ENCODE results near the gene MOB3B. TPM values are rescaled to one million over a fixed set of nuclear protein-coding genes. Genes with fewer than 3 reads are reported as not detected.
"Not testable (repeated sequence)": the region's sequence is repeated elsewhere in the genome, so short reads cannot be mapped to it uniquely, and the experiment has no call there.

The MOB3B gene
- total and polyA plus RNA-seq, 7 experiments from 2014 or later = 0.07 to 1.8 (median 0.72) TPM; not detected in 1

GRCh38 chr9:27466516-27466915, 63.1 kb downstream of the MOB3B start:
- H3K27ac ChIP-seq (ENCODE audit: low read depth, low read length); H3K36me3 Mint-ChIP-seq; ATAC-seq; intact Hi-C loops (cut with micrococcal nuclease); DNase-seq; H3K27me3 Mint-ChIP-seq; H3K9me3 Mint-ChIP-seq; H3K27me3 ChIP-seq (ENCODE audit: control insufficient read depth in 2 of 2, insufficient read depth in 2 of 2, low read length in 2 of 2); H3K4me1 ChIP-seq (ENCODE audit: control insufficient read depth in 2 of 2, insufficient read depth in 2 of 2, low read length in 2 of 2); CTCF ChIA-PET; POLR2A ChIA-PET; H3K27ac Mint-ChIP-seq; H3K36me3 ChIP-seq (ENCODE audit: control insufficient read depth in 2 of 3, insufficient read depth in 3 of 3, low read length in 3 of 3); H3K4me3 ChIP-seq (ENCODE audit: low read length); H3K4me3 Mint-ChIP-seq; H3K9me3 ChIP-seq (ENCODE audit: control insufficient read depth in 2 of 3, low read length in 3 of 3): not testable (repeated sequence)
- peaks cover 0 to 15% (median 0%) of the 10 kb centered on the region in 7 donors for H3K4me1 Mint-ChIP-seq

DNA sequence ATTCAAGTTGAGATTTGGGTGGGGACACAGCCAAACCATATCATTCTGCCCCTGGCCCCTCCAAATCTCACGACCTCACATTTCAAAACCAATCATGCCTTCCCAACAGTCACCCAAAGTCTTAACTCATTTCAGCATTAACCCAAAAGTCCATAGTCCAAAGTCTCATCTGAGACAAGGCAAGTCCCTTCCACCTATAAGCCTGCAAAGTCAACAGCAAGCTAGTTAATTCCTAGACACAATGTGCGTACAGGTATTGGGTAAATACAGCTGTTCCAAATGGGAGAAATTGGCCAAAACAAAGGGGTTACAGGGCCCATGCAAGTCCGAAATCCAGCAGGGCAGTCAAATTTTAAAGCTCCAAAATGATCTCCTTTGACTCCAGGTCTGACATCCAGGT, 64.7 kb downstream of the MOB3B start:
- peaks cover 0 to 19% (median 0%) of the 10 kb centered on the region in 7 donors for H3K4me1 Mint-ChIP-seq
- H3K9me3 Mint-ChIP-seq; H3K9me3 ChIP-seq (ENCODE audit: control insufficient read depth in 2 of 3, low read length in 3 of 3); H3K4me3 ChIP-seq (ENCODE audit: low read length); H3K36me3 ChIP-seq (ENCODE audit: control insufficient read depth in 2 of 3, insufficient read depth in 3 of 3, low read length in 3 of 3); DNase-seq; H3K27me3 Mint-ChIP-seq; H3K27me3 ChIP-seq (ENCODE audit: control insufficient read depth in 2 of 2, insufficient read depth in 2 of 2, low read length in 2 of 2); H3K4me3 Mint-ChIP-seq; ATAC-seq; H3K4me1 ChIP-seq (ENCODE audit: control insufficient read depth in 2 of 2, insufficient read depth in 2 of 2, low read length in 2 of 2); H3K36me3 Mint-ChIP-seq; intact Hi-C loops (cut with micrococcal nuclease); H3K27ac Mint-ChIP-seq; H3K27ac ChIP-seq (ENCODE audit: low read depth, low read length); POLR2A ChIA-PET; CTCF ChIA-PET: not testable (repeated sequence)

DNA sequence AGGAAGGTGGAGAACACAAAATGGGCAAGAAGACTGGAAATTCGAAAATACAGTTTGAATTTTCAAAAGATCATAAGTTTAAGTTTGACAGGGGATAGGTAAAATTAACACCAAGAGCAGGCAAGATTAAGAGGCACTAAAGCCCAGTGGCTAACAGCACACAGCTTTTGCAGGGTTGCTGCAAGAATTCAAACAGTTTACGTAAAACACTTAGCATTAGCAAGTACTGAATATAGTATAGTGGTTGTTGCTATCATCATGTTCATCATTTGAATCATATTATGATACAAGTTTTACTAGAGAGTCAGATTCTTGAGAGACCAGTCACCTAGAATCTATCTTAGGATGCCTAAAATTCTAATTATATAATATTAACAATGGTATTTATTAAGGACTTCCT, 66.8 kb downstream of the MOB3B start:
- Mint-ChIP-seq H3K27ac (no peak overlapping the region), H3K27me3 (no peaks in the 10 kb centered on the region), H3K9me3 (peaks cover 0 to 1% (median 0%) of the 10 kb centered on the region in 11 donors), H3K4me1 (peaks cover 0 to 17% (median 3%) of the 10 kb centered on the region in 7 donors), H3K4me3 (no peak overlapping the region), H3K36me3 (peaks cover 0 to 2% (median 0%) of the 10 kb centered on the region in 5 donors)
- intact Hi-C loops (cut with micrococcal nuclease) = no loop called here
- Histone ChIP-seq H3K27ac (ENCODE audit: low read depth, low read length) (no peak overlapping the region), H3K4me1 (ENCODE audit: control insufficient read depth in 2 of 2, insufficient read depth in 2 of 2, low read length in 2 of 2) (no peaks in the 10 kb centered on the region), H3K27me3 (ENCODE audit: control insufficient read depth in 2 of 2, insufficient read depth in 2 of 2, low read length in 2 of 2) (no peaks in the 10 kb centered on the region), H3K9me3 (ENCODE audit: control insufficient read depth in 2 of 3, low read length in 3 of 3) (no peaks in the 10 kb centered on the region), H3K36me3 (ENCODE audit: control insufficient read depth in 2 of 3, insufficient read depth in 3 of 3, low read length in 3 of 3) (no peaks in the 10 kb centered on the region), H3K4me3 (ENCODE audit: low read length) (no peak overlapping the region)
- POLR2A ChIA-PET = no interaction called here
- CTCF ChIA-PET = no interaction called here
- no peak for DNase-seq
- no peak for ATAC-seq

DNA sequence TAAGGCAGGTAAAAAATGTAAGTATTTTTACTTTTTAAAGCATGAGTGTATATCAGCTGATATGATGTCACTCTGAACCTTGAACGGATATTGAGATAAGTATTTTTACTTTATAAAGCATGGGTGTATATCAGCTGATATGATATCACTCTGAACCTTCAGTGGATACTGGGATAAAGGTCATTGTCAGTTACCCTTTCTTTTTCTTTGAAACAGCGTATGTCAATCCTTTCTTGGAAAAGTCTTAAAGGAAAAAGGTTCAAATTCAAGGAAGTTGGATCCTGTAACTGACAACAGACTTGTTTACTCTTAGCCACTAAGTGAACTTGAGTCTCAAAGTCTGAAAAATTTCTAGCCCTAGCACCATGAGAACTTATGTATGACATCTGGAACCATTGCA, 67.2 kb downstream of the MOB3B start:
- CTCF ChIA-PET = no interaction called here

DNA sequence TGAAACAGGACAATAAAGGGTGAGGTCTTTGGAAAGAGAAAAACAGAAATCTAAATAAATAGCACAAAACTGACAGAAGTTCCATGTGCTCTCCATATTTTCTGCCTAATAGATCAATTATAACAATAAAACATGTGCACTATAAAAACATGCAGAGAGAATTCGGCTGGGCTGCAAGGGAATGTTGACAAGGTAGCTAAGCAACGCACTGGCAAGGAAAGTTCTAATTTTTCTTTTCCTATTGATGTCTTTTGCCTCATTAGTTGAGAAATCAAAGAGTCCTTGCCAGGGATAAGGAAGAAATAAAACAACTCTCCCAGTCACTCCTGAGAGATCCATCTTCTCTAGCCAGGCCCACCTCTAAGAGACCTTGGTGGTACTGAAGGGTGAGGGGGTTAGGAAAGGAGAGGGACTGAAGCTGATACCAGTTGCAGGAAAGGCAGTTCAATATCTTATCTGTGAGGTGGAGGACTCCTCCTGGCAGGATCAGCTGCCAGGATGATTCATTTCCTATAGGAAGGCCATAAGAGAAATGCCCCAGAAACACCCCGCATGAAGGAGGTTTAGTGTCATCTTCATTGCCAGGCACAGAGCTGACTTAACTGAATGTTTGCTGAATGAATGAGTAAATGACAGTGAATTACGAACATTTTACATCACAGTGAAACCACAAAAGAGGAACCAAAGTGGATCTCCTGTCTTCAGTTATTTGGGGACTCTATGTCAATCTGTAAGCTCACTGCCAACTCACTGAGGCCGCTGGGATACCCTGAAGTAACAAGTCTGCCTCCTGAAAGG, 69.2 kb downstream of the MOB3B start:
- no peak for DNase-seq
- peaks cover 0 to 21% (median 12%) of the 10 kb centered on the region in 7 donors for H3K4me1 Mint-ChIP-seq
- H3K9me3 Mint-ChIP-seq = no peaks in the 10 kb centered on the region

More for the DNA sequence above, 67.2 kb downstream of the MOB3B start:
- H3K9me3 ChIP-seq (ENCODE audit: control insufficient read depth in 2 of 3, low read length in 3 of 3) = no peaks in the 10 kb centered on the region
- H3K4me3 ChIP-seq (ENCODE audit: low read length) = no peak overlapping the region
- no peaks in the 10 kb centered on the region for H3K4me1 ChIP-seq (ENCODE audit: control insufficient read depth in 2 of 2, insufficient read depth in 2 of 2, low read length in 2 of 2)
- ATAC-seq (no peak), DNase-seq (no peak)
- Mint-ChIP-seq H3K36me3 (peaks cover 0 to 2% (median 0%) of the 10 kb centered on the region in 5 donors), H3K27me3 (no peaks in the 10 kb centered on the region), H3K4me3 (no peak overlapping the region), H3K4me1 (peaks cover 0 to 20% (median 7%) of the 10 kb centered on the region in 7 donors), H3K9me3 (peaks cover 0 to 1% (median 0%) of the 10 kb centered on the region in 11 donors), H3K27ac (no peak overlapping the region)
- intact Hi-C loops (cut with micrococcal nuclease) = no loop called here
- H3K27ac ChIP-seq (ENCODE audit: low read depth, low read length) = no peak overlapping the region
- no peaks in the 10 kb centered on the region for H3K36me3 ChIP-seq (ENCODE audit: control insufficient read depth in 2 of 3, insufficient read depth in 3 of 3, low read length in 3 of 3)
- POLR2A ChIA-PET = no interaction called here
- H3K27me3 ChIP-seq (ENCODE audit: control insufficient read depth in 2 of 2, insufficient read depth in 2 of 2, low read length in 2 of 2) = no peaks in the 10 kb centered on the region

DNA sequence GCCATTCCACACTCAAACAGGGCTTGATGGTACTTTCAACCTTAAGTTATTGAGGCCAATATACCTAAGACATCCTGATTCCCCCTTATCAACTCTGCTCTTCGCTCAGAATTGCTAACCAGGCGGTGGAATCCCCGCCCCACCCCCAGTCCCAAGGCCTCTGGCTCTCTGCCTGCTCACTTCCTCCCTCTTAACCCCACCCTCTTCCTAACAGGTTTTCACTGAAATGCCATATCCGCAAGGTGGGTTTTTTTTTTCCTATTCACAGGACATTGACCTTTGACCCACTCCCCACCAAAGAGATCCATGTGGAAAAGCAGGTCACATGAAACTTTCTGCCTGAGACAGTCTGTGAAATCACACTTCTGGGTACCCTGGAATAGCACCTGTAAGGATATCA, 72.2 kb downstream of the MOB3B start:
- no peaks in the 10 kb centered on the region for H3K27me3 ChIP-seq (ENCODE audit: control insufficient read depth in 2 of 2, insufficient read depth in 2 of 2, low read length in 2 of 2)
- no peaks in the 10 kb centered on the region for H3K9me3 ChIP-seq (ENCODE audit: control insufficient read depth in 2 of 3, low read length in 3 of 3)
- no peak overlapping the region for H3K27ac ChIP-seq (ENCODE audit: low read depth, low read length)
- no peaks in the 10 kb centered on the region for H3K4me1 ChIP-seq (ENCODE audit: control insufficient read depth in 2 of 2, insufficient read depth in 2 of 2, low read length in 2 of 2)
- H3K4me3 ChIP-seq (ENCODE audit: low read length) = no peak overlapping the region
- Mint-ChIP-seq H3K36me3 (peaks cover 7 to 19% (median 8%) of the 10 kb centered on the region in 5 donors), H3K4me1 (peaks cover 0 to 19% (median 12%) of the 10 kb centered on the region in 7 donors), H3K4me3 (peak overlapping the region in 4 of 10 donors; percentile 5 to 63 (median 26)), H3K27me3 (no peaks in the 10 kb centered on the region), H3K9me3 (peaks cover 0 to 2% (median 0%) of the 10 kb centered on the region in 11 donors), H3K27ac (peak overlapping the region in 2 of 9 donors; percentile 1 to 83)
- H3K36me3 ChIP-seq (ENCODE audit: control insufficient read depth in 2 of 3, insufficient read depth in 3 of 3, low read length in 3 of 3) = peaks cover 0 to 4% (median 0%) of the 10 kb centered on the region in 3 experiments
- DNase-seq (peak in 1 of 9 donors; percentile 1), ATAC-seq (no peak)
- POLR2A ChIA-PET = no interaction called here
- CTCF ChIA-PET = no interaction called here
- intact Hi-C loops (cut with micrococcal nuclease) = no loop called here

More for the DNA sequence above, 69.2 kb downstream of the MOB3B start:
- peak; percentile 83 for ATAC-seq
- Histone ChIP-seq H3K27ac (ENCODE audit: low read depth, low read length) (no peak overlapping the region), H3K9me3 (ENCODE audit: control insufficient read depth in 2 of 3, low read length in 3 of 3) (no peaks in the 10 kb centered on the region), H3K4me3 (ENCODE audit: low read length) (no peak overlapping the region), H3K27me3 (ENCODE audit: control insufficient read depth in 2 of 2, insufficient read depth in 2 of 2, low read length in 2 of 2) (no peaks in the 10 kb centered on the region), H3K36me3 (ENCODE audit: control insufficient read depth in 2 of 3, insufficient read depth in 3 of 3, low read length in 3 of 3) (no peaks in the 10 kb centered on the region), H3K4me1 (ENCODE audit: control insufficient read depth in 2 of 2, insufficient read depth in 2 of 2, low read length in 2 of 2) (no peaks in the 10 kb centered on the region)
- Mint-ChIP-seq H3K36me3 (peaks cover 3 to 8% (median 4%) of the 10 kb centered on the region in 5 donors), H3K27me3 (no peaks in the 10 kb centered on the region), H3K27ac (no peak overlapping the region), H3K4me3 (no peak overlapping the region)
- intact Hi-C loops (cut with micrococcal nuclease) = no loop called here
- POLR2A ChIA-PET = no interaction called here
- CTCF ChIA-PET = no interaction called here
